ENCODE measurements around the gene CD81. TPM values are rescaled to one million over a fixed set of nuclear protein-coding genes. Genes with fewer than 3 reads are reported as not detected.

The CD81 gene
- total and polyA plus RNA-seq, 2 experiments from 2014 or later: 88.6 to 290 TPM

DNA sequence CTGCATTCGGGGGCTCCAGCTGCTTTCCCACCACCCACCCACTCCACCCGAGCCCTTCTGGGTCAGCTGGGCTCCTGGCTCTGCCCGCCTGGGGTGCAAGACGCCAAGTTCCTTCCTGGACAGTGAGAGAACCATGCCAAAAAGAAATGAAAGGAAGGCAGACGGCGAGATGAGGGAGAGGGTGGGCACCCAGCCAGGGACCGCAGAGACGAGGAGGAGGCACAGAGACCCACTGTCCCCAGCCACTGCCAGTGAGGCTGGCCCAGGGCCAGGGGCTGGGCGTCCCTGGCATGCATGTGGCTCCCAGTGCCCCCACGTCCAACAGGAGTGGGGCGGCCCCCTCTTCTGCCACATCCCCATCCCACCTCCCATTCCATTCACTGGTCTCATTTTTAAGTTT is 10.8 kb upstream of the CD81 start:
- no peaks in the 10 kb centered on the region; the same call in 2 of the 3 replicates for H3K36me3 Mint-ChIP-seq (ENCODE audit: low read depth)
- Histone ChIP-seq H3K27ac (ENCODE audit: low read depth) (no peak overlapping the region), H3K79me2 (replicated peaks; ENCODE audit: insufficient read depth) (no peaks in the 10 kb centered on the region), H3K27me3 (ENCODE audit: insufficient read depth) (no peaks in the 10 kb centered on the region), H3K4me1 (ENCODE audit: insufficient read depth) (no peaks in the 10 kb centered on the region), H3K36me3 (ENCODE audit: insufficient read depth) (no peaks in the 10 kb centered on the region), H3K9me2 (ENCODE audit: insufficient read depth) (no peaks in the 10 kb centered on the region), H2AFZ (no peak overlapping the region), H3K4me2 (no peak overlapping the region), H3K4me3 (no peak overlapping the region), H3F3A (replicated peaks; ENCODE audit: low read depth) (no peaks in the 10 kb centered on the region), H4K20me1 (replicated peaks; ENCODE audit: insufficient read depth) (no peaks in the 10 kb centered on the region)
- DNase-seq (ENCODE audit: low spot score): no peak
- ATAC-seq: no peak
- TF ChIP-seq CTCF (conservative IDR thresholded peaks at IDR 0.05; ENCODE audit: low read depth in 2 of 2) (no peak), REST (IDR thresholded peaks at IDR 0.05; ENCODE audit: unreplicated experiment) (no peak), NANOG (IDR thresholded peaks at IDR 0.05; ENCODE audit: borderline replicate concordance) (no peak), ZNF462 (CRISPR knock-in tag; IDR thresholded peaks at IDR 0.05) (no peak), STAT1 (IDR thresholded peaks at IDR 0.05; ENCODE audit: unreplicated experiment) (no peak)
- peaks cover 9% of the 10 kb centered on the region for H3K27me3 Mint-ChIP-seq (ENCODE audit: insufficient read depth, low read depth, poor library complexity)
- H3K27ac Mint-ChIP-seq: no peak overlapping the region
- no peaks in the 10 kb centered on the region; the same call in 1 of the 3 replicates for H3K9me3 Mint-ChIP-seq
- H3K4me1 Mint-ChIP-seq: no peaks in the 10 kb centered on the region
- no peak overlapping the region for H3K4me3 Mint-ChIP-seq
